Measurements from ENCODE around the gene RSPO3.
"Not testable (repeated sequence)": the region's sequence is repeated elsewhere in the genome, so short reads cannot be mapped to it uniquely, and the experiment has no call there.

Gene RSPO3

GRCh38 chr6:127085181-127085580, 33.3 kb upstream of the RSPO3 start:
- Histone ChIP-seq H3K27ac (ENCODE audit: low read depth in 2 of 2, low read length in 2 of 2) (no peak overlapping the region), H3K27me3 (ENCODE audit: control insufficient read depth in 2 of 2, insufficient read depth in 2 of 2, low read length in 2 of 2) (no peaks in the 10 kb centered on the region), H3K9ac (ENCODE audit: low read depth in 1 of 2, low read length in 2 of 2) (no peak overlapping the region), H3K9me3 (ENCODE audit: control insufficient read depth in 2 of 2, low read length in 2 of 2) (no peaks in the 10 kb centered on the region), H3K4me3 (ENCODE audit: low read length in 2 of 2) (no peak overlapping the region), H3K4me1 (ENCODE audit: control insufficient read depth in 2 of 2, insufficient read depth in 2 of 2, low read length in 2 of 2) (no peaks in the 10 kb centered on the region), H3K36me3 (ENCODE audit: control insufficient read depth in 2 of 2, insufficient read depth in 2 of 2, low read length in 2 of 2) (no peaks in the 10 kb centered on the region)

- Histone ChIP-seq H3K36me3 (ENCODE audit: control insufficient read depth in 2 of 2, insufficient read depth in 2 of 2, low read length in 2 of 2) (no peaks in the 10 kb centered on the region), H3K4me3 (ENCODE audit: low read length in 2 of 2) (no peak overlapping the region), H3K4me1 (ENCODE audit: control insufficient read depth in 2 of 2, insufficient read depth in 2 of 2, low read length in 2 of 2) (no peaks in the 10 kb centered on the region), H3K27me3 (ENCODE audit: control insufficient read depth in 2 of 2, insufficient read depth in 2 of 2, low read length in 2 of 2) (no peaks in the 10 kb centered on the region), H3K9me3 (ENCODE audit: control insufficient read depth in 2 of 2, low read length in 2 of 2) (no peaks in the 10 kb centered on the region), H3K9ac (ENCODE audit: low read depth in 1 of 2, low read length in 2 of 2) (no peak overlapping the region), H3K27ac (ENCODE audit: low read depth in 2 of 2, low read length in 2 of 2) (no peak overlapping the region)
Measured at GRCh38 chr6:127090051-127090450, 28.4 kb upstream of the RSPO3 start.

- no peak overlapping the region for H3K4me3 ChIP-seq (ENCODE audit: low read length in 2 of 2)
- no peak overlapping the region for H3K9ac ChIP-seq (ENCODE audit: low read depth in 1 of 2, low read length in 2 of 2)
Measured at GRCh38 chr6:127092466-127092865, 26.0 kb upstream of the RSPO3 start.

GRCh38 chr6:127094791-127095190, 23.7 kb upstream of the RSPO3 start:
- H3K9ac ChIP-seq (ENCODE audit: low read depth in 1 of 2, low read length in 2 of 2), result no peak overlapping the region
- H3K9me3 ChIP-seq (ENCODE audit: control insufficient read depth in 2 of 2, low read length in 2 of 2), result no peaks in the 10 kb centered on the region
- H3K27me3 ChIP-seq (ENCODE audit: control insufficient read depth in 2 of 2, insufficient read depth in 2 of 2, low read length in 2 of 2), result peaks cover 0 to 3% of the 10 kb centered on the region in 2 donors
- no peak overlapping the region for H3K4me3 ChIP-seq (ENCODE audit: low read length in 2 of 2)
- H3K36me3 ChIP-seq (ENCODE audit: control insufficient read depth in 2 of 2, insufficient read depth in 2 of 2, low read length in 2 of 2), result no peaks in the 10 kb centered on the region
- no peak overlapping the region for H3K27ac ChIP-seq (ENCODE audit: low read depth in 2 of 2, low read length in 2 of 2)
- no peaks in the 10 kb centered on the region for H3K4me1 ChIP-seq (ENCODE audit: control insufficient read depth in 2 of 2, insufficient read depth in 2 of 2, low read length in 2 of 2)

More at GRCh38 chr6:127092466-127092865, 26.0 kb upstream of the RSPO3 start:
- H3K27me3 ChIP-seq (ENCODE audit: control insufficient read depth in 2 of 2, insufficient read depth in 2 of 2, low read length in 2 of 2), result peaks cover 0 to 3% of the 10 kb centered on the region in 2 donors
- no peaks in the 10 kb centered on the region for H3K36me3 ChIP-seq (ENCODE audit: control insufficient read depth in 2 of 2, insufficient read depth in 2 of 2, low read length in 2 of 2)
- H3K9me3 ChIP-seq (ENCODE audit: control insufficient read depth in 2 of 2, low read length in 2 of 2), result no peaks in the 10 kb centered on the region
- H3K27ac ChIP-seq (ENCODE audit: low read depth in 2 of 2, low read length in 2 of 2), result no peak overlapping the region
- H3K4me1 ChIP-seq (ENCODE audit: control insufficient read depth in 2 of 2, insufficient read depth in 2 of 2, low read length in 2 of 2), result no peaks in the 10 kb centered on the region

GRCh38 chr6:127096167-127096566, 22.3 kb upstream of the RSPO3 start:
- Histone ChIP-seq H3K9me3 (ENCODE audit: control insufficient read depth in 2 of 2, low read length in 2 of 2) (no peaks in the 10 kb centered on the region), H3K4me1 (ENCODE audit: control insufficient read depth in 2 of 2, insufficient read depth in 2 of 2, low read length in 2 of 2) (no peaks in the 10 kb centered on the region), H3K9ac (ENCODE audit: low read depth in 1 of 2, low read length in 2 of 2) (no peak overlapping the region), H3K4me3 (ENCODE audit: low read length in 2 of 2) (no peak overlapping the region), H3K27ac (ENCODE audit: low read depth in 2 of 2, low read length in 2 of 2) (no peak overlapping the region), H3K36me3 (ENCODE audit: control insufficient read depth in 2 of 2, insufficient read depth in 2 of 2, low read length in 2 of 2) (no peaks in the 10 kb centered on the region), H3K27me3 (ENCODE audit: control insufficient read depth in 2 of 2, insufficient read depth in 2 of 2, low read length in 2 of 2) (peaks cover 0 to 3% of the 10 kb centered on the region in 2 donors)

GRCh38 chr6:127097442-127097841, 21.0 kb upstream of the RSPO3 start:
- not testable (repeated sequence) for H3K4me3 ChIP-seq (ENCODE audit: low read length in 2 of 2); H3K9ac ChIP-seq (ENCODE audit: low read depth in 1 of 2, low read length in 2 of 2); H3K27me3 ChIP-seq (ENCODE audit: control insufficient read depth in 2 of 2, insufficient read depth in 2 of 2, low read length in 2 of 2); H3K9me3 ChIP-seq (ENCODE audit: control insufficient read depth in 2 of 2, low read length in 2 of 2); H3K4me1 ChIP-seq (ENCODE audit: control insufficient read depth in 2 of 2, insufficient read depth in 2 of 2, low read length in 2 of 2); H3K27ac ChIP-seq (ENCODE audit: low read depth in 2 of 2, low read length in 2 of 2); H3K36me3 ChIP-seq (ENCODE audit: control insufficient read depth in 2 of 2, insufficient read depth in 2 of 2, low read length in 2 of 2)

GRCh38 chr6:127100510-127101140, 17.8 kb upstream of the RSPO3 start:
- H3K27me3 ChIP-seq (ENCODE audit: control insufficient read depth in 2 of 2, insufficient read depth in 2 of 2, low read length in 2 of 2), result peaks cover 0 to 3% of the 10 kb centered on the region in 2 donors
- H3K27ac ChIP-seq (ENCODE audit: low read depth in 2 of 2, low read length in 2 of 2), result no peak overlapping the region
- H3K4me1 ChIP-seq (ENCODE audit: control insufficient read depth in 2 of 2, insufficient read depth in 2 of 2, low read length in 2 of 2), result no peaks in the 10 kb centered on the region
- no peaks in the 10 kb centered on the region for H3K36me3 ChIP-seq (ENCODE audit: control insufficient read depth in 2 of 2, insufficient read depth in 2 of 2, low read length in 2 of 2)
- H3K9me3 ChIP-seq (ENCODE audit: control insufficient read depth in 2 of 2, low read length in 2 of 2), result no peaks in the 10 kb centered on the region
- H3K9ac ChIP-seq (ENCODE audit: low read depth in 1 of 2, low read length in 2 of 2), result no peak overlapping the region
- no peak overlapping the region for H3K4me3 ChIP-seq (ENCODE audit: low read length in 2 of 2)

GRCh38 chr6:127102299-127102698, 16.2 kb upstream of the RSPO3 start:
- H3K27ac ChIP-seq (ENCODE audit: low read depth in 2 of 2, low read length in 2 of 2), result no peak overlapping the region
- H3K4me3 ChIP-seq (ENCODE audit: low read length in 2 of 2), result no peak overlapping the region
- H3K9ac ChIP-seq (ENCODE audit: low read depth in 1 of 2, low read length in 2 of 2), result no peak overlapping the region
- no peaks in the 10 kb centered on the region for H3K27me3 ChIP-seq (ENCODE audit: control insufficient read depth in 2 of 2, insufficient read depth in 2 of 2, low read length in 2 of 2)
- no peaks in the 10 kb centered on the region for H3K9me3 ChIP-seq (ENCODE audit: control insufficient read depth in 2 of 2, low read length in 2 of 2)
- H3K4me1 ChIP-seq (ENCODE audit: control insufficient read depth in 2 of 2, insufficient read depth in 2 of 2, low read length in 2 of 2), result no peaks in the 10 kb centered on the region
- no peaks in the 10 kb centered on the region for H3K36me3 ChIP-seq (ENCODE audit: control insufficient read depth in 2 of 2, insufficient read depth in 2 of 2, low read length in 2 of 2)

GRCh38 chr6:127102859-127103258, 15.6 kb upstream of the RSPO3 start:
- no peaks in the 10 kb centered on the region for H3K36me3 ChIP-seq (ENCODE audit: control insufficient read depth in 2 of 2, insufficient read depth in 2 of 2, low read length in 2 of 2)
- no peaks in the 10 kb centered on the region for H3K27me3 ChIP-seq (ENCODE audit: control insufficient read depth in 2 of 2, insufficient read depth in 2 of 2, low read length in 2 of 2)
- no peak overlapping the region for H3K27ac ChIP-seq (ENCODE audit: low read depth in 2 of 2, low read length in 2 of 2)
- no peak overlapping the region for H3K9ac ChIP-seq (ENCODE audit: low read depth in 1 of 2, low read length in 2 of 2)
- H3K4me3 ChIP-seq (ENCODE audit: low read length in 2 of 2), result no peak overlapping the region
- no peaks in the 10 kb centered on the region for H3K9me3 ChIP-seq (ENCODE audit: control insufficient read depth in 2 of 2, low read length in 2 of 2)
- no peaks in the 10 kb centered on the region for H3K4me1 ChIP-seq (ENCODE audit: control insufficient read depth in 2 of 2, insufficient read depth in 2 of 2, low read length in 2 of 2)

- no peak overlapping the region for H3K27ac ChIP-seq (ENCODE audit: low read depth in 2 of 2, low read length in 2 of 2)
- no peak overlapping the region for H3K9ac ChIP-seq (ENCODE audit: low read depth in 1 of 2, low read length in 2 of 2)
- H3K36me3 ChIP-seq (ENCODE audit: control insufficient read depth in 2 of 2, insufficient read depth in 2 of 2, low read length in 2 of 2), result no peaks in the 10 kb centered on the region
- no peaks in the 10 kb centered on the region for H3K27me3 ChIP-seq (ENCODE audit: control insufficient read depth in 2 of 2, insufficient read depth in 2 of 2, low read length in 2 of 2)
- no peaks in the 10 kb centered on the region for H3K9me3 ChIP-seq (ENCODE audit: control insufficient read depth in 2 of 2, low read length in 2 of 2)
- H3K4me3 ChIP-seq (ENCODE audit: low read length in 2 of 2), result no peak overlapping the region
- H3K4me1 ChIP-seq (ENCODE audit: control insufficient read depth in 2 of 2, insufficient read depth in 2 of 2, low read length in 2 of 2), result no peaks in the 10 kb centered on the region
Measured at GRCh38 chr6:127103482-127103881, 15.0 kb upstream of the RSPO3 start.

- H3K9ac ChIP-seq (ENCODE audit: low read depth in 1 of 2, low read length in 2 of 2), result no peak overlapping the region
- H3K4me1 ChIP-seq (ENCODE audit: control insufficient read depth in 2 of 2, insufficient read depth in 2 of 2, low read length in 2 of 2), result no peaks in the 10 kb centered on the region
Measured at GRCh38 chr6:127107916-127108315, 10.6 kb upstream of the RSPO3 start.

More at GRCh38 chr6:127107916-127108315, 10.6 kb upstream of the RSPO3 start:
- Histone ChIP-seq H3K36me3 (ENCODE audit: control insufficient read depth in 2 of 2, insufficient read depth in 2 of 2, low read length in 2 of 2) (no peaks in the 10 kb centered on the region), H3K27me3 (ENCODE audit: control insufficient read depth in 2 of 2, insufficient read depth in 2 of 2, low read length in 2 of 2) (no peaks in the 10 kb centered on the region), H3K27ac (ENCODE audit: low read depth in 2 of 2, low read length in 2 of 2) (no peak overlapping the region), H3K9me3 (ENCODE audit: control insufficient read depth in 2 of 2, low read length in 2 of 2) (no peaks in the 10 kb centered on the region), H3K4me3 (ENCODE audit: low read length in 2 of 2) (no peak overlapping the region)

Measured in mucosa of rectum (tissue), 2 donors.